ENCODE measurements around the gene SEMA3F.

- TF ChIP-seq RAD21 (IDR thresholded peaks at IDR 0.05; ENCODE audit: insufficient read depth, low read depth, low read length) (no peak), CBFB (IDR thresholded peaks at IDR 0.05; ENCODE audit: low read depth) (no peak), FOXM1 (IDR thresholded peaks at IDR 0.05; ENCODE audit: low read depth, low read length) (no peak)
Observed at GRCh38 chr3:50137531-50137930, 17.6 kb upstream of the SEMA3F start.
